NCI-H82 treated with DMSO at 0.1 percent for 48 hours (cell line): Measurements from ENCODE around the gene ST3GAL3.
"Not testable (repeated sequence)": the region's sequence is repeated elsewhere in the genome, so short reads cannot be mapped to it uniquely, and the experiment has no call there.

Experiments
- DNase-seq: peaks from one replicate; lab custom pipeline; 2025; ENCODE audit not compliant: unreplicated experiment; lab: John Stamatoyannopoulos, UW

Gene ST3GAL3

GRCh38 chr1:43753422-43753821 is 46.1 kb downstream of the ST3GAL3 start:
- no peak for DNase-seq

- no peak for DNase-seq
Measured at GRCh38 chr1:43754892-43755291, 47.6 kb downstream of the ST3GAL3 start.

GRCh38 chr1:43757343-43758053 is 50.2 kb downstream of the ST3GAL3 start:
- DNase-seq: no peak

GRCh38 chr1:43760745-43761317 is 53.5 kb downstream of the ST3GAL3 start:
- no peak for DNase-seq

GRCh38 chr1:43763497-43763973 is 56.2 kb downstream of the ST3GAL3 start:
- DNase-seq: peak; percentile 85

- DNase-seq: peak; percentile 23
Measured at GRCh38 chr1:43764581-43764980, 57.2 kb downstream of the ST3GAL3 start.

GRCh38 chr1:43766086-43766784 is 58.9 kb downstream of the ST3GAL3 start:
- peak; percentile 79 for DNase-seq

GRCh38 chr1:43766818-43767525 is 59.6 kb downstream of the ST3GAL3 start:
- peak; percentile 27 for DNase-seq

- DNase-seq: no peak
Measured at GRCh38 chr1:43768168-43768567, 60.8 kb downstream of the ST3GAL3 start.

GRCh38 chr1:43769350-43769908 is 62.1 kb downstream of the ST3GAL3 start:
- DNase-seq: no peak

- no peak for DNase-seq
Measured at GRCh38 chr1:43770111-43770510, 62.8 kb downstream of the ST3GAL3 start.

- DNase-seq: no peak
Measured at GRCh38 chr1:43772978-43773377, 65.6 kb downstream of the ST3GAL3 start.

- no peak for DNase-seq
Measured at GRCh38 chr1:43773821-43774220, 66.5 kb downstream of the ST3GAL3 start.

- no peak for DNase-seq
Measured at GRCh38 chr1:43774359-43774758, 67.0 kb downstream of the ST3GAL3 start.

- no peak for DNase-seq
Measured at GRCh38 chr1:43776043-43776761, 68.9 kb downstream of the ST3GAL3 start.

- not testable (repeated sequence) for DNase-seq
Measured at GRCh38 chr1:43777916-43778315, 70.6 kb downstream of the ST3GAL3 start.

- no peak for DNase-seq
Measured at GRCh38 chr1:43779266-43779665, 71.9 kb downstream of the ST3GAL3 start.

- no peak for DNase-seq
Measured at GRCh38 chr1:43779805-43780403, 72.6 kb downstream of the ST3GAL3 start.

GRCh38 chr1:43781574-43781973 is 74.2 kb downstream of the ST3GAL3 start:
- no peak for DNase-seq

- DNase-seq: no peak
Measured at GRCh38 chr1:43783096-43783670, 75.8 kb downstream of the ST3GAL3 start.
